ENCODE data around the gene ULK2.
"Not testable (repeated sequence)": the region's sequence is repeated elsewhere in the genome, so short reads cannot be mapped to it uniquely, and the experiment has no call there.

The ULK2 gene

DNA sequence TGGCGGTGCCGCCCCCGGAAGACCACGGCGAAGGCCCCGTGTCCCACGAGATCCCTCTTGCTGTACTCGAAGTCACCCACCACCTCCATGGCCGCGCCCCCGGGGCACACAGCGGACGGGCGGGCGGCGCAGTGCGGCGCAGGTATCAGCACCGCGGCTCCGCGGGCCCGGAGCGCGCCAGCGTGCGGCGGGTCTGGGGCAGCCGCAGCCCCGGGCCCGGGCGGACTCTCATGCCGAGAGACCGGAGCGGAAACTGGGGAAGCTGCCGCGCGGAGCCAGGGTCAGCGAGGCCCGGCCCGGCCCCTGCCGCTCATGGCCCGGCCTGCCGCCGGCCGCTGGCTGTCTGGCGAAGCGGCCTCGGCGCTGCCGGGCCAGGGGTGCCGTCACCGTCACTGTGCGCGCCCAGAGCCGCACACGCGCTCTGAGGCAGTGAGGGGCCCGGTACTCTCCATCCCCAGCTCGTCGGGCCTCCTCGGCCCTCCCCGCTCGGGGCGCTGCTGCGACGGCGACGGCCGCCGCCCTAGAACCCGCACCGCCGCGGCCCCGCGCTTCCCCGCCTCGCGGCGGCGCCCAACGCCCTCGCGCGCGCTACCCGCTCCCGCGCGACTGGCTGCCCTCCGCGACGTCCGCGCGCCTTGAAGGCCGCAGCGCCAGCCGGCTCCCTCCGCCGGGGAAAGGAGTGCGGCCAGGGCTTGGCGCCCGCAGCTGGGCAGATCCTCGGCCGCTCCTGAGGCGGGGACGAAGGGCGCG lies at the start of gene ULK2:
TSS of gene ULK2 (minus strand) at position 608 of the 750 bp plus-strand sequence. CDS start at position 89, 519 bp downstream.
- in situ Hi-C loops (cut with HindIII; ENCODE audit: low sequenced_read_pairs) = no loop called here

GRCh38 chr17:19915245-19915978 lies 47.7 kb upstream of the ULK2 start:
- in situ Hi-C loops (cut with HindIII; ENCODE audit: low sequenced_read_pairs) = no loop called here

DNA sequence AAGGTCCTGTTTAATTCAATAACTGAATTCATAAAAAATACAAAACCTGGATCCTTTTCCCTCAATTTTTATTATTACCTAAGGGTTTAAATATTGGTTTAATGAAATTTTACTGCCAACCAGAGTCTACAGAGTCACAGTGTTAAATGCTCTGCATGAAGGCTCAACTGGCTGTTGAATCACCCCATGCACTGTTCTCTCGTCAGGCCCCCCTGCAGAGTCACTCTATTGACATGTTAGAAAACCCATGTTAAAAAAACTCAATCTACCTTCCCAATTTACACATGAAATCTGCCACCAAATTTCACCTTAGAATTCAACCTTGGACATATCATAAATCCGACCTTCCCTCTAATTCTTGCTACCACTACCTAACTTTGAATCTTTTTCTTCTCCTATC lies 43.3 kb upstream of the ULK2 start:
- in situ Hi-C loops (cut with HindIII; ENCODE audit: low sequenced_read_pairs) = no loop called here

GRCh38 chr17:19909139-19909538 lies 41.4 kb upstream of the ULK2 start:
- in situ Hi-C loops (cut with HindIII; ENCODE audit: low sequenced_read_pairs) = no loop called here

GRCh38 chr17:19905502-19905901 lies 37.8 kb upstream of the ULK2 start:
- in situ Hi-C loops (cut with HindIII; ENCODE audit: low sequenced_read_pairs) = no loop called here

GRCh38 chr17:19904924-19905323 lies 37.2 kb upstream of the ULK2 start:
- in situ Hi-C loops (cut with HindIII; ENCODE audit: low sequenced_read_pairs) = no loop called here

- in situ Hi-C loops (cut with HindIII; ENCODE audit: low sequenced_read_pairs) = no loop called here
Observed at GRCh38 chr17:19904412-19904811, 36.7 kb upstream of the ULK2 start.

GRCh38 chr17:19900809-19901208 lies 33.1 kb upstream of the ULK2 start:
- in situ Hi-C loops (cut with HindIII; ENCODE audit: low sequenced_read_pairs) = no loop called here

DNA sequence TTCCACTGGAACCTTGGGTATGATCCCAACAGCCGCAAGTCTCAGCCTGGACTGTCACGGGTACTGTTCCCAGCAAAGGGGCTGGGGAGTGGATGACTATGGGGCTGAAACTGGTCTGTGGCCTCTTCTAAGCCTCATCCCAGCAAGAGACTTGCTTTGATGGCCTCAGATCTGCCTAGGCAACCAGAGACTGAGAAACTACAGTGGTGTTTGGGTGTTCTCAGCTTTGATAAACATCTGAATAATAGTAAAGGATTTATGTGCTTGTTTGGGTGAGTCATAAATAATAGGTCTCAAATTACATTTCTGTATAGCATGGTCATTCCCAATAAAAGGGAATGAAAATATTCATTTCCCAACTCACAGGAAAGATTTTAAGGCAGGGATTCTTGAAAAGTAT lies 30.2 kb upstream of the ULK2 start:
- in situ Hi-C loops (cut with HindIII; ENCODE audit: low sequenced_read_pairs) = no loop called here

- in situ Hi-C loops (cut with HindIII; ENCODE audit: low sequenced_read_pairs) = no loop called here
Observed at GRCh38 chr17:19897090-19897837, 29.5 kb upstream of the ULK2 start.

DNA sequence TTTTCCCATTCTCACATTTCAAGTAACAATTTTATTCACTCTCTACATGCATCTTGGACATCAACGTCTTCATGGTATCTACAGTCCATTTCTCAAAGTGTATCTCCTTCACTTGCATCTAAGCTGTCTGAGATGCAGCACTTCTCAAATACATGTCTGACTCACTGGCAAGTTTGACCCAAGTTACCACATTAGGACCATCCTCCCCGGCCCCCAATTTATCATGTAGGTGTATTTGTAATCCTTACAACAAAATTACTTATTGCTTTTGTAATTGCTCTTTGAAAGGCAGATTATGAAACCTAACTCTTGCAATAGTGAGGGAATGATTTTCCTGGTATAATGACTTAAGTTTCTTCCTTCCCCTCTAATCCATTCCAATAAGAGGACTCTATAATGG lies 28.9 kb upstream of the ULK2 start:
- in situ Hi-C loops (cut with HindIII; ENCODE audit: low sequenced_read_pairs) = no loop called here

GRCh38 chr17:19890554-19890953 lies 22.8 kb upstream of the ULK2 start:
- in situ Hi-C loops (cut with HindIII; ENCODE audit: low sequenced_read_pairs) = not testable (repeated sequence)

DNA sequence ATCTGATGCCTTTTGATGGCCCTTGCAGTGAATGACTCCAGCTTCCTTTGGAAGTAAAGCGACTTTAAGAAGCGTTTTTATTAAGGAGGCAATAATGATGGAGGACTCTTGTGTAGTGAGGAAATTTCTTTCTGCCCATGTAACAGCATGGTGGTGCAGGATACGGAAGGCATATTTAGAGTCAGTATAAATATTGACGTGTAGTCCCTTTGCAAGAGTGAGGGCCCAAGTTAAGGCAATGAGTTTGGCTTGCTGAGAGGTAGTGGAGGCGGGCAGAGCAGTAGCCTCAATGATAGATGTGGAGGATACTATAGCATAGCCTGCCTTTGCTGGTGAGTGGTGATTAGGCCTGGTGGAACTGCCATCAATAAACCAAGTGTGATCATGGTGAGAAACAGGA lies 22.3 kb upstream of the ULK2 start:
- in situ Hi-C loops (cut with HindIII; ENCODE audit: low sequenced_read_pairs) = not testable (repeated sequence)

DNA sequence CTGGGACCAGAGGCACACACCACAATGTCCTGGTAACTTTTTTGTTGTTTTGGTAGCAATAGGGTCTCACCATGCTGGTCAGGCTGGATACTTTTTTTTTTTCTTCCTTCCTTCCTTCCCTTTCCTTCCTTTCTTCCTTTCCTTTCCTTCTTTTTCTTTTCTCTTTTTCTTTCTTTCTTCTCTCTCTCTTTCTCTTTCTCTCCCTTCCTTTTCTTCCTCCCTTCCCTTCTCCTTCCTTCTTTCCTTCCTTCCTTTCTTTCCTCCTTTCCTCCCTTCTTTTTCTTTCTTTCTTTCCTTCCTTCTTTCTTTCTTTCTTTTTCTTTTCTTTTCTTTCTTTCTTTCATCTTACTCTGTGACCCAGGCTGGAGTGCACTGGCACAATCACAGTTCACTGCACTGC lies 18.4 kb upstream of the ULK2 start:
- in situ Hi-C loops (cut with HindIII; ENCODE audit: low sequenced_read_pairs) = no loop called here

- in situ Hi-C loops (cut with HindIII; ENCODE audit: low sequenced_read_pairs) = no loop called here
Observed at GRCh38 chr17:19883537-19884215, 15.9 kb upstream of the ULK2 start.

DNA sequence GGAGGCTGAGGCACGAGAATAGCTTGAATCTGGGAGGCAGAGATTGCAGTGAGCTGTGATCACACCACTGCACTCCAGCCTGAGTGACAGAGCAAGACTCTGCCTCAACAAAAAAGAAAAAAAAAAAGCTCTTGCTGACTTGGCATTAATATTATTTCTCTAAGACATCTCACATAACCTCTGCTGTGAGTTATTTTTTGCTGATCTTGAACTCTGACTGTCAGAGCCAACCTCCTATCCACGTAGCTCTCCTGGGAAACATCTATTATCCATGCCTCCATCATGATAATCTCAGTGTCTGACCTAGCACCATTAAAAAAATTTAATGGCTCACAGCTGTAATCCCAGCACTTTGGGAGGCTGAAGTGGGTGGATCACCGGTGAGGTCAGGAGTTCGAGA lies 12.7 kb upstream of the ULK2 start:
- in situ Hi-C loops (cut with HindIII; ENCODE audit: low sequenced_read_pairs) = no loop called here

DNA sequence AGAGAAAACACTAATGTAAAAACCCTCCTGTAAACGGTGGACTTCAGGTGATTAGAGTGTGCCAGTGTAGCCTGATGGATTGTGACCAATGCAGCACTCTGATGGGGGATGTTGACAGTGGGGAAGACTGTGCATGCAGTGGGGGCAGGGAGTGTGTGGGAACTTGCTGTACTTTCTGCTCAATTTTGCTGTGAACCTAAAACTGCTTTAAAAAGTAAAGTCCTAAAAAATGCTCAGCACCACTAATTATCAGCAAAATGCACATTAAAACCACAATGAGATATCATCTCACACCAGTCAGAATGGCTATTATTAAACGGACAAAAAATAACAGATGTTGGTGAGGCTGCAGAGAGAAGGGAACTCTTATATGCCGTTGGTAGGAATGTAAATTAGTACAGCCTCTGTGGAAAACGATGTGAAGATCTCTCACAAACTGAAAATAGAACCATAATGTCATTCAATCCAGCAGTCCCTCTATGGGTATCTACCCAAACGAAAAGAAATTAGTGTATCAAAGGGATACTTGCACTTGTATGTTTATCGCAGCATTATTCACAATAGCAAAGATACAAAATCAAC lies 9.7 kb upstream of the ULK2 start:
- in situ Hi-C loops (cut with HindIII; ENCODE audit: low sequenced_read_pairs) = no loop called here

DNA sequence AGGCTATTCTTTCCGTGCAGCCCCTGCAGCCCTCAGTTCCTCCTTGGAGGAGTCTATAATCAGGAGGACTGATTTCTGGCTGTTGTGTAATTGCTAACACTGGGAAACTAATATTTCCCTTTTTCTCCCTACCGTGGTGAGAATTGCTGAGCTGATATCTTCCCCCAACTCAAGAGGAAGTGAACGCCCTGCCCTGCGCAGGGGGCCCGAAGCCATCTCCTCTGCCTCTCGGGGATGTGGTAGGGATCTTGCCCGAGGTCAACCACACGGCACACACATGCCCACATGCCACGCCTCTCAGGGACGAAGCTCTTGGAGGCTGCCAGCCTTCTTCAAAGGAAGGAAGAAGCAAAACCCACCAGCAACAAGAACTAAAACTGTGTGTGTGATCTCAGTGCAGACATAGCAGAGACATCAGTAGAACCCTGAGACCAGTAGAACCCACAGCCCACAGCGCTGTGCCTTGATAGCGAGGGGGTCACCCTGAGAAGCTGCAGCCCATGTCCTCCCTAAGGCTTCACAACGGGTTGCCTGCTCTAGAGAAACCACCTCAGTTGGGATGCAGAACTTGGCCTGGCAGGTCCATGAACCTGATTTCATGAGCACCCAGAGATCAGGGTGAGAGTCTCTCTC lies 8.9 kb upstream of the ULK2 start:
- in situ Hi-C loops (cut with HindIII; ENCODE audit: low sequenced_read_pairs) = no loop called here

- in situ Hi-C loops (cut with HindIII; ENCODE audit: low sequenced_read_pairs) = no loop called here
Observed at GRCh38 chr17:19874256-19874655, 6.5 kb upstream of the ULK2 start.

- in situ Hi-C loops (cut with HindIII; ENCODE audit: low sequenced_read_pairs) = no loop called here
Observed at GRCh38 chr17:19873346-19873745, 5.6 kb upstream of the ULK2 start.

DNA sequence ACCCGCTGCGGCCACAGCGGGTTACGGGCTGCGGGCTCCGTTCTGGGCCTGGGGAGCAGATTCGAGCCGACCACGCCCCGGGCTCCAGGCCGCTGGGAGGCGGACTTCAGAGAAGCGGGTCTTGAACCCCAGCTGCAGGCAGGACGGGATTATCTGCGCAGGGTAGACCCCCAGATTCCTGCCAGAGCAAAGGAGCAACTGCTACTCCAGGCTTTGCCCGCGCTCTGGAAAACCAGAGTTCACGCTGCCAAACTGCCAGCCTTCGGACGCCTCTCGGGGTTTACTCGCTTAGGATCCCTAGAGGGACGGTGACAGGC lies 301 bp upstream of the ULK2 start:
- in situ Hi-C loops (cut with HindIII; ENCODE audit: low sequenced_read_pairs) = no loop called here

Measured in DLD1 (cell line).